Measurements from ENCODE around the gene RNF208. TPM values are rescaled to one million over a fixed set of nuclear protein-coding genes. Genes with fewer than 3 reads are reported as not detected.

Gene RNF208
- total and polyA plus RNA-seq, 2 experiments from 2014 or later = 1.4 to 5.6 TPM

GRCh38 chr9:137269231-137269772 is 47.3 kb upstream of the RNF208 start:
- H3K9me2 ChIP-seq (ENCODE audit: insufficient read depth) = no peaks in the 10 kb centered on the region
- Mint-ChIP-seq H3K27ac (peak overlapping the region; percentile 59; the same call in 1 of the 2 replicates), H3K36me3 (ENCODE audit: low read depth) (peaks cover 32% of the 10 kb centered on the region), H3K4me1 (peaks cover 12% of the 10 kb centered on the region), H3K4me3 (no peak overlapping the region), H3K9me3 (no peaks in the 10 kb centered on the region), H3K27me3 (ENCODE audit: insufficient read depth, low read depth, poor library complexity) (peaks cover 16% of the 10 kb centered on the region)
- no peak for ATAC-seq
- DNase-seq (ENCODE audit: low spot score) = no peak
- no peaks in the 10 kb centered on the region for H3K79me2 ChIP-seq (replicated peaks; ENCODE audit: insufficient read depth)
- no peak overlapping the region for H2AFZ ChIP-seq
- H4K20me1 ChIP-seq (replicated peaks; ENCODE audit: insufficient read depth) = 0 out of 2 replicates have a peak, but pooled peaks cover 9% of the 10 kb centered on the region
- H3K4me1 ChIP-seq (ENCODE audit: insufficient read depth) = no peaks in the 10 kb centered on the region
- H3K4me2 ChIP-seq = no peak overlapping the region
- no peak overlapping the region for H3K27ac ChIP-seq (ENCODE audit: low read depth)
- peaks cover 10% of the 10 kb centered on the region; the same call in 1 of the 2 replicates for H3K36me3 ChIP-seq (ENCODE audit: insufficient read depth)
- no peaks in the 10 kb centered on the region for H3F3A ChIP-seq (replicated peaks; ENCODE audit: low read depth)
- TF ChIP-seq EZH2 (IDR thresholded peaks at IDR 0.05; ENCODE audit: low read depth, unreplicated experiment) = no peak
- TF ChIP-seq STAT1 (IDR thresholded peaks at IDR 0.05; ENCODE audit: unreplicated experiment) = no peak
- TF ChIP-seq, protein P1, sequence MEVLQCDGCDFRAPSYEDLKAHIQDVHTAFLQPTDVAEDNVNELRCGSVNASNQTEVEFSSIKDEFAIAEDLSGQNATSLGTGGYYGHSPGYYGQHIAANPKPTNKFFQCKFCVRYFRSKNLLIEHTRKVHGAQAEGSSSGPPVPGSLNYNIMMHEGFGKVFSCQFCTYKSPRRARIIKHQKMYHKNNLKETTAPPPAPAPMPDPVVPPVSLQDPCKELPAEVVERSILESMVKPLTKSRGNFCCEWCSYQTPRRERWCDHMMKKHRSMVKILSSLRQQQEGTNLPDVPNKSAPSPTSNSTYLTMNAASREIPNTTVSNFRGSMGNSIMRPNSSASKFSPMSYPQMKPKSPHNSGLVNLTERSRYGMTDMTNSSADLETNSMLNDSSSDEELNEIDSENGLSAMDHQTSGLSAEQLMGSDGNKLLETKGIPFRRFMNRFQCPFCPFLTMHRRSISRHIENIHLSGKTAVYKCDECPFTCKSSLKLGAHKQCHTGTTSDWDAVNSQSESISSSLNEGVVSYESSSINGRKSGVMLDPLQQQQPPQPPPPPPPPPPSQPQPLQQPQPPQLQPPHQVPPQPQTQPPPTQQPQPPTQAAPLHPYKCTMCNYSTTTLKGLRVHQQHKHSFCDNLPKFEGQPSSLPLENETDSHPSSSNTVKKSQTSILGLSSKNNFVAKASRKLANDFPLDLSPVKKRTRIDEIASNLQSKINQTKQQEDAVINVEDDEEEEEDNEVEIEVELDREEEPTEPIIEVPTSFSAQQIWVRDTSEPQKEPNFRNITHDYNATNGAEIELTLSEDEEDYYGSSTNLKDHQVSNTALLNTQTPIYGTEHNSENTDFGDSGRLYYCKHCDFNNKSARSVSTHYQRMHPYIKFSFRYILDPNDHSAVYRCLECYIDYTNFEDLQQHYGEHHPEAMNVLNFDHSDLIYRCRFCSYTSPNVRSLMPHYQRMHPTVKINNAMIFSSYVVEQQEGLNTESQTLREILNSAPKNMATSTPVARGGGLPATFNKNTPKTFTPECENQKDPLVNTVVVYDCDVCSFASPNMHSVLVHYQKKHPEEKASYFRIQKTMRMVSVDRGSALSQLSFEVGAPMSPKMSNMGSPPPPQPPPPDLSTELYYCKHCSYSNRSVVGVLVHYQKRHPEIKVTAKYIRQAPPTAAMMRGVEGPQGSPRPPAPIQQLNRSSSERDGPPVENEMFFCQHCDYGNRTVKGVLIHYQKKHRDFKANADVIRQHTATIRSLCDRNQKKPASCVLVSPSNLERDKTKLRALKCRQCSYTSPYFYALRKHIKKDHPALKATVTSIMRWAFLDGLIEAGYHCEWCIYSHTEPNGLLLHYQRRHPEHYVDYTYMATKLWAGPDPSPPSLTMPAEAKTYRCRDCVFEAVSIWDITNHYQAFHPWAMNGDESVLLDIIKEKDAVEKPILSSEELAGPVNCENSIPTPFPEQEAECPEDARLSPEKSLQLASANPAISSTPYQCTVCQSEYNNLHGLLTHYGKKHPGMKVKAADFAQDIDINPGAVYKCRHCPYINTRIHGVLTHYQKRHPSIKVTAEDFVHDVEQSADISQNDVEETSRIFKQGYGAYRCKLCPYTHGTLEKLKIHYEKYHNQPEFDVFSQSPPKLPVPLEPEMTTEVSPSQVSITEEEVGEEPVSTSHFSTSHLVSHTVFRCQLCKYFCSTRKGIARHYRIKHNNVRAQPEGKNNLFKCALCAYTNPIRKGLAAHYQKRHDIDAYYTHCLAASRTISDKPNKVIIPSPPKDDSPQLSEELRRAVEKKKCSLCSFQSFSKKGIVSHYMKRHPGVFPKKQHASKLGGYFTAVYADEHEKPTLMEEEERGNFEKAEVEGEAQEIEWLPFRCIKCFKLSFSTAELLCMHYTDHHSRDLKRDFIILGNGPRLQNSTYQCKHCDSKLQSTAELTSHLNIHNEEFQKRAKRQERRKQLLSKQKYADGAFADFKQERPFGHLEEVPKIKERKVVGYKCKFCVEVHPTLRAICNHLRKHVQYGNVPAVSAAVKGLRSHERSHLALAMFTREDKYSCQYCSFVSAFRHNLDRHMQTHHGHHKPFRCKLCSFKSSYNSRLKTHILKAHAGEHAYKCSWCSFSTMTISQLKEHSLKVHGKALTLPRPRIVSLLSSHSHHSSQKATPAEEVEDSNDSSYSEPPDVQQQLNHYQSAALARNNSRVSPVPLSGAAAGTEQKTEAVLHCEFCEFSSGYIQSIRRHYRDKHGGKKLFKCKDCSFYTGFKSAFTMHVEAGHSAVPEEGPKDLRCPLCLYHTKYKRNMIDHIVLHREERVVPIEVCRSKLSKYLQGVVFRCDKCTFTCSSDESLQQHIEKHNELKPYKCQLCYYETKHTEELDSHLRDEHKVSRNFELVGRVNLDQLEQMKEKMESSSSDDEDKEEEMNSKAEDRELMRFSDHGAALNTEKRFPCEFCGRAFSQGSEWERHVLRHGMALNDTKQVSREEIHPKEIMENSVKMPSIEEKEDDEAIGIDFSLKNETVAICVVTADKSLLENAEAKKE (CRISPR knock-in tag; IDR thresholded peaks at IDR 0.05) = no peak
- TF ChIP-seq REST (IDR thresholded peaks at IDR 0.05; ENCODE audit: unreplicated experiment) = no peak
- TF ChIP-seq CTCF (conservative IDR thresholded peaks at IDR 0.05; ENCODE audit: low read depth in 2 of 2) = no peak
- no peak for TF ChIP-seq EZH2phosphoT487 (IDR thresholded peaks at IDR 0.05; ENCODE audit: unreplicated experiment)
- no peak for TF ChIP-seq CREB1 (CRISPR knock-in tag; IDR thresholded peaks at IDR 0.05; ENCODE audit: low read depth)
- no peak for TF ChIP-seq ETS1 (IDR thresholded peaks at IDR 0.05)
- no peak for TF ChIP-seq ZNF331 (CRISPR knock-in tag; IDR thresholded peaks at IDR 0.05; ENCODE audit: low read depth)
- TF ChIP-seq NANOG (IDR thresholded peaks at IDR 0.05; ENCODE audit: borderline replicate concordance) = no peak
- H3K27me3 ChIP-seq (ENCODE audit: insufficient read depth) = no peaks in the 10 kb centered on the region
- no peak overlapping the region for H3K4me3 ChIP-seq

Data from GM23338 (cell line).